HUES48 (cell line): ENCODE data around the gene TRMT10B.

Source experiments
- H3K27ac ChIP-seq: one replicate; pipeline ENCODE4 v1.7.0; 2013; ENCODE audit warnings: low read depth, low read length, inconsistent platforms
- H3K27me3 ChIP-seq: 2 replicates; pipeline ENCODE4 v1.6.1; 2013; ENCODE audit warnings: mild to moderate bottlenecking, low read length; ENCODE audit not compliant: control insufficient read depth, insufficient read depth
- H3K36me3 ChIP-seq: 2 replicates; pipeline ENCODE4 v1.6.1; 2013; ENCODE audit warnings: low read length; ENCODE audit not compliant: control insufficient read depth, insufficient read depth
- H3K4me1 ChIP-seq: 2 replicates; pipeline ENCODE4 v1.6.1; 2013; ENCODE audit warnings: mild to moderate bottlenecking, low read length; ENCODE audit not compliant: control insufficient read depth, insufficient read depth
- H3K4me3 ChIP-seq: 2 replicates; pipeline ENCODE4 v1.5.1; 2013; ENCODE audit warnings: mild to moderate bottlenecking, low read depth, low read length
- H3K9ac ChIP-seq: 2 replicates; pipeline ENCODE4 v1.6.1; 2013; ENCODE audit warnings: mild to moderate bottlenecking, low read depth, low read length, moderate library complexity
- H3K9me3 ChIP-seq: 2 replicates; pipeline ENCODE4 v1.6.1; 2013; ENCODE audit warnings: low read length; ENCODE audit not compliant: control insufficient read depth, insufficient read depth

TRMT10B gene

GRCh38 chr9:37730839-37731238 is 22.8 kb upstream of the TRMT10B start:
- H3K36me3 ChIP-seq: no peaks in the 10 kb centered on the region
- peak overlapping the region; percentile 15 for H3K27ac ChIP-seq
- H3K9me3 ChIP-seq: no peaks in the 10 kb centered on the region
- peaks cover 4% of the 10 kb centered on the region; the same call in 1 of the 2 replicates for H3K27me3 ChIP-seq
- no peak overlapping the region for H3K4me3 ChIP-seq
- H3K4me1 ChIP-seq: no peaks in the 10 kb centered on the region; the same call in 1 of the 2 replicates
- H3K9ac ChIP-seq: no peak overlapping the region

DNA sequence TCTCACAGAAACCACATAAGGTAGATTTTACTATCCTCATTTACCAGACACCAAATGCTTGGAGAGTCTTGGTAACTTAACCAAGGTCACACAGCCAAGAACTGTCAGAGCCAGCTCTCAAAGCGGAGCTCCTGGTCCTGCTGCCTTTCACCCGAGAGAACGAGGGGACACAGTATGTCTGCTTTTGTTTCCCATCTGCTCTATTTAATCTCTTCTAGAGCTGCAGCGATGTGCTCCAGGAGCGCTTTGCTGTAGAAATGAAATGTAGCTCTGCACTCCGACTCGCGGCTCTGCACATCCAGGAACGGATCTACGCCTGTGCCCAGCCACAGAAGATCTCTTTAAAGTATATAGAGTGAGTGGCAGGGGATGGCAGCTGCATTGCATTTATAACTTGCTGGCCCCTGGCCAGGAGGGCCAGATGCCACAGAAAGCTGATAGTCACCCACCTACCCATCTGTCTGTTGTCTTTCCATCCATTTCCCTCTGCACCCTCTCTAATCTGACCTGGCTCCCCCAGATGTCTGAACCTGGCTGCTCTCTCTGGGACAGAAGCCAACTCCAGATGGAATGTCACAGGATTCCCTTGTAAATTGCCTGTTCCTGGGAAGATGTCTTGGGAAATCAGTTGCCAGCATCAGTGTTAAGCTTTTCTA is 21.4 kb upstream of the TRMT10B start:
- Histone ChIP-seq H3K4me1 (no peaks in the 10 kb centered on the region; the same call in 1 of the 2 replicates), H3K27ac (no peak overlapping the region), H3K9ac (no peak overlapping the region), H3K27me3 (peaks cover 4% of the 10 kb centered on the region; the same call in 1 of the 2 replicates), H3K9me3 (no peaks in the 10 kb centered on the region), H3K4me3 (no peak overlapping the region), H3K36me3 (no peaks in the 10 kb centered on the region)

DNA sequence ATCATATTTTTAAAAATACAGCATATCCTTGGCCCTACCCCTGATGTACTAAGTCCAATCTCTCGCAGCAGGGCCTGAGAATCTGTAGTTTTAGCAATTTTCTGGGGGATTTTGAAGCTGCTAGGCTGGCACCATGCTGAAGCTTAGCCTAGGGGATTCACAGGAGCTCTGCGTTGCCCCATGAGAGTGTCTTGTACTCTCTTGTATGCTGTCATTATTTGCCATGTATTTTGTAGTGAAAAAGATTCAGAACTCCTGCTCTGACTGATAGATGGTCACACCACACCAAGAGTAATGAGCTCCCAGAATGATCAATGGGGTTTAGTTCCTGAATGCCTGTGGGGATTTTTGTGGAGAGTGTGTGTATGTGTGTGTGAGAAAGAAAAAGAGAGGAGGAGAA is 20.7 kb upstream of the TRMT10B start:
- no peak overlapping the region for H3K4me3 ChIP-seq
- no peaks in the 10 kb centered on the region; the same call in 1 of the 2 replicates for H3K4me1 ChIP-seq
- peaks cover 4% of the 10 kb centered on the region; the same call in 1 of the 2 replicates for H3K27me3 ChIP-seq
- no peak overlapping the region for H3K9ac ChIP-seq
- H3K36me3 ChIP-seq: no peaks in the 10 kb centered on the region
- H3K9me3 ChIP-seq: no peaks in the 10 kb centered on the region
- no peak overlapping the region for H3K27ac ChIP-seq

DNA sequence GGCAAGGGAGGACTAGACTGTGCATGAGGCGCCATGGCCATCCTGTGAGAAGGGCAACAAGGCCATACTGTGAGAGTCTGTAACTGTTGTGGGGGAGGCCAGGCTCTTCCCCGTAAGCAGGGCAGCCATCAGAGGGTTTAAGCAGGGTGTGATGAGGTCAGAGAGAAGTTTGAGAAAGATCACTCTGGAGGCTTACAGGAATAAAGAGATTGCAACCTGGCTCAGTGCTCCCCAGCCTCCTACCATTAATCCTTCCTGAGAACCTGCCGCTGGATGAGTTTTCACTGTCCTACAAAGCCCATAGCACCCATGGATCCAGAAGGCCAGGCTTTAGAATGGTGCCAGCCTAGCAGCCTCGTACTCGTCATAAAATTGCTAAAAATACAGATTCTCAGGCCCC is 14.4 kb upstream of the TRMT10B start:
- Histone ChIP-seq H3K9me3 (no peaks in the 10 kb centered on the region), H3K36me3 (no peaks in the 10 kb centered on the region), H3K4me1 (no peaks in the 10 kb centered on the region), H3K9ac (no peak overlapping the region), H3K27me3 (no peaks in the 10 kb centered on the region), H3K27ac (no peak overlapping the region), H3K4me3 (no peak overlapping the region)

DNA sequence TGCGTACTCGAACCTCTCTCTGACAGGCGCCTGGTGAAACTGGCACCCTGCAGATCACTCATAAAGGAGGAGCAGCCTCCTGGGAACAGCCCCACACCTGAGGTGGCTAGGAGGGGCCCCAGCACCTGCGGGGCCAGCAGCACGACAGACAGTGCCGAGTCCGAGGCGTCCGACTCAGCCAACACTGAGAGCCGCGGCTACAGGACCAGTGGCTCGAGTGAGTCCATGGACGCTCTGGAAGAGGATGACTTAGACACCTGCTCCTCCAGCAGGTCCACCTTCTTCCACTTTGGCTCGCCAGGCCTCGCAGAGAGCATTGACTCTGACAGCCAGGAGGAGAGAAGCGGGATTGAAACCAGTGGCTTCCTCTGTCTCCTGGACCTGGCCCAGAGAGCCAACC is 13.5 kb upstream of the TRMT10B start:
- no peaks in the 10 kb centered on the region for H3K9me3 ChIP-seq
- no peaks in the 10 kb centered on the region for H3K36me3 ChIP-seq
- H3K27ac ChIP-seq: no peak overlapping the region
- H3K4me1 ChIP-seq: no peaks in the 10 kb centered on the region
- H3K9ac ChIP-seq: no peak overlapping the region
- no peak overlapping the region for H3K4me3 ChIP-seq
- H3K27me3 ChIP-seq: no peaks in the 10 kb centered on the region

- H3K27me3 ChIP-seq: no peaks in the 10 kb centered on the region
- H3K27ac ChIP-seq: no peak overlapping the region
- H3K36me3 ChIP-seq: no peaks in the 10 kb centered on the region
- H3K9me3 ChIP-seq: no peaks in the 10 kb centered on the region
- no peaks in the 10 kb centered on the region for H3K4me1 ChIP-seq
- no peak overlapping the region for H3K9ac ChIP-seq
- H3K4me3 ChIP-seq: no peak overlapping the region
Measured at GRCh38 chr9:37740631-37741328, 12.8 kb upstream of the TRMT10B start.

- no peak overlapping the region for H3K27ac ChIP-seq
- no peaks in the 10 kb centered on the region for H3K27me3 ChIP-seq
- H3K36me3 ChIP-seq: no peaks in the 10 kb centered on the region
- no peak overlapping the region for H3K9ac ChIP-seq
- H3K4me3 ChIP-seq: no peak overlapping the region
- H3K4me1 ChIP-seq: no peaks in the 10 kb centered on the region
- no peaks in the 10 kb centered on the region for H3K9me3 ChIP-seq
Measured at GRCh38 chr9:37745970-37746369, 7.6 kb upstream of the TRMT10B start.

GRCh38 chr9:37746448-37747270 is 6.9 kb upstream of the TRMT10B start:
- no peak overlapping the region for H3K9ac ChIP-seq
- no peak overlapping the region for H3K27ac ChIP-seq
- H3K4me3 ChIP-seq: no peak overlapping the region
- no peaks in the 10 kb centered on the region for H3K4me1 ChIP-seq
- no peaks in the 10 kb centered on the region for H3K27me3 ChIP-seq
- H3K36me3 ChIP-seq: no peaks in the 10 kb centered on the region
- H3K9me3 ChIP-seq: no peaks in the 10 kb centered on the region

- H3K9ac ChIP-seq: no peak overlapping the region
- H3K27me3 ChIP-seq: no peaks in the 10 kb centered on the region
- H3K4me1 ChIP-seq: no peaks in the 10 kb centered on the region
- H3K36me3 ChIP-seq: no peaks in the 10 kb centered on the region
- H3K27ac ChIP-seq: no peak overlapping the region
- H3K9me3 ChIP-seq: no peaks in the 10 kb centered on the region
- H3K4me3 ChIP-seq: no peak overlapping the region
Measured at GRCh38 chr9:37747271-37747753, 6.3 kb upstream of the TRMT10B start.

GRCh38 chr9:37749129-37749528 is 4.5 kb upstream of the TRMT10B start:
- Histone ChIP-seq H3K27me3 (no peaks in the 10 kb centered on the region), H3K9me3 (no peaks in the 10 kb centered on the region), H3K4me1 (no peaks in the 10 kb centered on the region), H3K4me3 (no peak overlapping the region), H3K9ac (no peak overlapping the region), H3K27ac (no peak overlapping the region), H3K36me3 (no peaks in the 10 kb centered on the region)

DNA sequence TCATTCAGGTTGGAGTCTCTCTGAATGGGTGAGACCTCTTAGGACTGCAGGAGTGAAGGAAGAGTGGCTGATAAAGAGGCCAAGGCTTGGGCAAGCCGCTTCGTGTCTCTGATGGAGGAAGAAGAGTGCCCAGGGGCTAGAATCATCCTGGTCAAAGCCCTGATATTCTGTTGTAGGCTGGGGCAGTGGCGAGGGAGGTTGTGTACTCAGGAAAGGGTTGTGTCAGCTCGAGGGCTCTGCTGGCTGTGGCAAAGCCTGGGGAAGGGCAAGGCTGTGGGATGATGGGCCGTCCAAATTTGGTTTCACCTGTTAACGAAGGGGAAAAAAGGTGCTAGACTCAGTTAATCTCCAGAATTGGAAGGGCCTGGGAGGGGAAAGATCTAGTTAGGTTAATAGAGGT is 2.4 kb upstream of the TRMT10B start:
- Histone ChIP-seq H3K4me1 (no peaks in the 10 kb centered on the region), H3K36me3 (no peaks in the 10 kb centered on the region), H3K4me3 (no peak overlapping the region), H3K27ac (no peak overlapping the region), H3K9me3 (no peaks in the 10 kb centered on the region), H3K27me3 (no peaks in the 10 kb centered on the region), H3K9ac (no peak overlapping the region)
